ENCODE data around the gene SNX13.

SNX13 gene

DNA sequence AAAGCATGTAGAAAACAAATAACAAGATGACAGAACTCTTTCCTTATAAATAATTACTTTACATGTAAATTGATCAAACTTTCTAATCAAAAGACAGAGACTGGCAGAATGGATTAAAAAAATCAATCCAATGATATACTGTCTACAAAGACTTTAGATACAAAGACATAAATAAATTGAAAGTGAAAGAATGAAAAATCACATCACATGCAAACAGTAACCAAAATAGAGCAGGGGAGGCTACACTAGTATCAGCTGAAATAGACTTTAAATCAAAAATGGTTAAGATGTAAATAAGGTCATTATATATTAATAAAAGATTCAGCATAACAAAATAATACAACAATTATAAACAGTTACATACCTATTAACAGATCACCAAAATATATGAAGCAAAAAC lies 97.3 kb downstream of the SNX13 start:
- Histone ChIP-seq H3K4me3 (ENCODE audit: low read depth, low read length) (no peak overlapping the region), H3K9me3 (ENCODE audit: severe bottlenecking) (no peaks in the 10 kb centered on the region), H3K36me3 (peaks cover 9% of the 10 kb centered on the region), H3K27me3 (ENCODE audit: insufficient read depth, low read depth, severe bottlenecking) (no peaks in the 10 kb centered on the region), H3K27ac (no peak overlapping the region)
- TF ChIP-seq, protein P1, sequence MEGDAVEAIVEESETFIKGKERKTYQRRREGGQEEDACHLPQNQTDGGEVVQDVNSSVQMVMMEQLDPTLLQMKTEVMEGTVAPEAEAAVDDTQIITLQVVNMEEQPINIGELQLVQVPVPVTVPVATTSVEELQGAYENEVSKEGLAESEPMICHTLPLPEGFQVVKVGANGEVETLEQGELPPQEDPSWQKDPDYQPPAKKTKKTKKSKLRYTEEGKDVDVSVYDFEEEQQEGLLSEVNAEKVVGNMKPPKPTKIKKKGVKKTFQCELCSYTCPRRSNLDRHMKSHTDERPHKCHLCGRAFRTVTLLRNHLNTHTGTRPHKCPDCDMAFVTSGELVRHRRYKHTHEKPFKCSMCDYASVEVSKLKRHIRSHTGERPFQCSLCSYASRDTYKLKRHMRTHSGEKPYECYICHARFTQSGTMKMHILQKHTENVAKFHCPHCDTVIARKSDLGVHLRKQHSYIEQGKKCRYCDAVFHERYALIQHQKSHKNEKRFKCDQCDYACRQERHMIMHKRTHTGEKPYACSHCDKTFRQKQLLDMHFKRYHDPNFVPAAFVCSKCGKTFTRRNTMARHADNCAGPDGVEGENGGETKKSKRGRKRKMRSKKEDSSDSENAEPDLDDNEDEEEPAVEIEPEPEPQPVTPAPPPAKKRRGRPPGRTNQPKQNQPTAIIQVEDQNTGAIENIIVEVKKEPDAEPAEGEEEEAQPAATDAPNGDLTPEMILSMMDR (IDR thresholded peaks at IDR 0.05; ENCODE audit: low read depth, low read length) = no peak
- DNase-seq = no peak

DNA sequence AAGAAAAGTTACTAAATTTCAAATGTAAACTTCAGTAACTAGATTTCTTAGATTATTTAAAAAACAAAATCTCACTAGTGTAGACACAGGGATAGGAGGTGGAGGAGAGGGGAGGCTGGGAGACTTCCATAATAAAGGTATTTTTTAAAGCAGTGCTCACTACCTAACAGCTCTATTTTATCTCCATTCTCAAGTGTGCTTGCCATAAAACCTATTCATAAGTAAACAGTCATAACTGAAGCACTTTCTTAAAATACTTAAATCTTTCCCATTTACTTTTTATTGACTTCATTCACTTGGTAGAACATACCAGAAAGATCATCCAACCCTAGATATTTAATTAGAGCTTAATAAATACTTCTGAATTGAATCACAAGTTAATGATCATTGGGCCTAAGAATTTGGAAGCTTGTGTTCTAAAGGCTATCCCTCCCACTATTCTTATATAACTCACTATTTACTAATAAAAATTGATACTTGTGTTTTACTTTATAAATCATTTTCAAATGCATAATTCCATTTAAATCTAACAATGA lies 107.4 kb downstream of the SNX13 start:
- no peaks in the 10 kb centered on the region for H3K27me3 ChIP-seq (ENCODE audit: insufficient read depth, low read depth, severe bottlenecking)
- H3K9me3 ChIP-seq (ENCODE audit: severe bottlenecking) = no peaks in the 10 kb centered on the region
- no peak overlapping the region for H3K27ac ChIP-seq
- H3K4me3 ChIP-seq (ENCODE audit: low read depth, low read length) = no peak overlapping the region
- 0 out of 2 replicates have a peak, but pooled peaks cover 2% of the 10 kb centered on the region for H3K36me3 ChIP-seq
- no peak for DNase-seq
- TF ChIP-seq, protein P1 (IDR thresholded peaks at IDR 0.05; ENCODE audit: low read depth, low read length) = no peak

DNA sequence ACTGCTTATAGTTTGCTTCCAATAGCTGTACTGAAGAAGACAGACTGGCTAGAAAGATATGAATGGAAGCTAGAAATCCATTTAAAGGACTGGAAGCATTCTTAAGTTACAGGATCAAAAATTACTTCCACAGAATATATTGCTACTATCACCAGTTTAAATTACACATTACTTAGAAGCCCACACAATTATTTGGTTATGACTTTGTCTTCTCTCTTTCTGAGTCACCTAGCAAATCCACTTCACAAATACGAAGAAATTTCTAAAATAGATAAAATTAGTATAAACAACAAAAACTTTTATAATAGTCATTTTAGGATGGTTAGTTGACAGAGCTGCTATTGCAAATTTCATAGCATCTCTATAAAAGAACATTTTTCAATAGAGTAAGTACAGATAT lies 108.1 kb downstream of the SNX13 start:
- no peak overlapping the region for H3K27ac ChIP-seq
- no peak for DNase-seq
- TF ChIP-seq, protein P1 (IDR thresholded peaks at IDR 0.05; ENCODE audit: low read depth, low read length) = no peak
- H3K27me3 ChIP-seq (ENCODE audit: insufficient read depth, low read depth, severe bottlenecking) = no peaks in the 10 kb centered on the region
- no peak overlapping the region for H3K4me3 ChIP-seq (ENCODE audit: low read depth, low read length)
- no peaks in the 10 kb centered on the region for H3K9me3 ChIP-seq (ENCODE audit: severe bottlenecking)
- H3K36me3 ChIP-seq = 0 out of 2 replicates have a peak, but pooled peaks cover 2% of the 10 kb centered on the region

DNA sequence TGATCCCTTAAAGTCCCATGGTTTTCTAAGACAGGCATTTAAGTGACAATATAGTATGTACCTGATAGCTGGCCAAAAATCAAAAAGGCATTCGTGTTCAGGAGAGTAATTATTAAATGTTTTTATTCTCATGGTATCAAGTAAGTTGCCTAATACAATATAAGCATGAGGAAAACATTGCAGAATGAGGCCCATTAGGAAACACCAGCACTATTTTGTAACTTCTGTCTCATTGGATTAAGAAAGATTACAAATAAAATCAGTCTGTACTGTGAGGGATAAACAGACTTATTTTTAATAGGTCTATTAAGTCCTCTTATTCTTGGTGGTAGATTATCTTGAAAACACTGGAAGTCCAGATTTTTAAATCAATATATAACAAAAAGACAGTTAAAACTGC lies 110.1 kb downstream of the SNX13 start:
- no peaks in the 10 kb centered on the region for H3K36me3 ChIP-seq
- H3K9me3 ChIP-seq (ENCODE audit: severe bottlenecking) = no peaks in the 10 kb centered on the region
- no peak overlapping the region for H3K4me3 ChIP-seq (ENCODE audit: low read depth, low read length)
- no peak overlapping the region for H3K27ac ChIP-seq
- TF ChIP-seq, protein P1 (IDR thresholded peaks at IDR 0.05; ENCODE audit: low read depth, low read length) = no peak
- no peaks in the 10 kb centered on the region for H3K27me3 ChIP-seq (ENCODE audit: insufficient read depth, low read depth, severe bottlenecking)
- DNase-seq = no peak

DNA sequence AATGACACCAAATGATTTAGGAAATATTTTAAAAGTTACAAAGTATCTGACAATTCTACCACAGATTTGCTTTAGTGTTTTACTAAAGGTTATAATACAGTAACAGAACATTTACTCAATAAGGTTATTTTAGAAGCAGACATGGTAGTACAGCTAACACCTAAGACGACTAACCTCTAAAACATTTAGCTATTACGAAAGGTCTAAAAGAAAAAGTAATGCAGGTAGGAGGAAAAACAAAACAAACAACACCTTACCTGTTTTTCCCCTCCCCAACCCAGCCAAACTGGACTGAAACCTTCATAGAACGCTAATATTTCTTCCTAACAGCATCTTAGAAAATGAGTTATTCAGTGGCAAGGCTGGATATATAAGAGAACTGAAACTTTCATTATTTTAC lies 111.3 kb downstream of the SNX13 start:
- Histone ChIP-seq H3K27me3 (ENCODE audit: insufficient read depth, low read depth, severe bottlenecking) (no peaks in the 10 kb centered on the region), H3K36me3 (no peaks in the 10 kb centered on the region), H3K27ac (no peak overlapping the region), H3K4me3 (ENCODE audit: low read depth, low read length) (no peak overlapping the region), H3K9me3 (ENCODE audit: severe bottlenecking) (no peaks in the 10 kb centered on the region)
- TF ChIP-seq, protein P1 (IDR thresholded peaks at IDR 0.05; ENCODE audit: low read depth, low read length) = no peak
- DNase-seq = no peak

DNA sequence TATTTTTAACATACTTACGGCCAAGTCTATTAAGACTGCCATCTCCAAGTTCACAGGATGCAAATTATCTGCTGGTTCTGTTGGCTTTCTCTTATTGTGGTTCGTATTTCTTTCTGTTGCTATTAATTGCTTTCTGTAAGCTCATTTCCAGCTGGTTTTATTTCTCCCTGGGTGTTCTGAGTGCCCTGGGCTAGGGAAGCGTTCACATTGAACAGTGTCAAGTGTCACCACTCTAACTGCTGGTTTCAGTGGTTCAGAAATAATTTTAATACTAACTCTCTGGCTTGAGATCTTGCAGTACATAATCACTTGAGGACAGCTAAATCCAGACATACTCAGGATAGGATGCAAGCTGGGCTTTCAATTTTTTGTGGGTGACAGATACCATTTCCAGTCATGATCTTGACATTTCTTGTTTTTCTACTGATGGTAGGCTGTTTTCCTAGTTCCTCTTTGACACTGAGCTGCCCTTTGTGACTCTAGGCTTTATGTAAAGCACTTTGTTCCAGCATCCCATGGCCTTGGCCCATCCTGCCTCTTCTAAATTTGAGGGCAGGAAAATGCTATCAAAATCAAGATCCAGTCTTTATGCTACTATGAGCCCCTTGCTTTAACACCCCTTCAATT lies 117.6 kb downstream of the SNX13 start:
- DNase-seq = no peak
- peaks cover 4% of the 10 kb centered on the region; the same call in 1 of the 2 replicates for H3K36me3 ChIP-seq
- no peak overlapping the region for H3K4me3 ChIP-seq (ENCODE audit: low read depth, low read length)
- TF ChIP-seq, protein P1 (IDR thresholded peaks at IDR 0.05; ENCODE audit: low read depth, low read length) = no peak
- H3K27ac ChIP-seq = no peak overlapping the region
- H3K27me3 ChIP-seq (ENCODE audit: insufficient read depth, low read depth, severe bottlenecking) = no peaks in the 10 kb centered on the region
- H3K9me3 ChIP-seq (ENCODE audit: severe bottlenecking) = no peaks in the 10 kb centered on the region
